ENCODE data around the gene ANO10. TPM values are rescaled to one million over a fixed set of nuclear protein-coding genes. Genes with fewer than 3 reads are reported as not detected.
A peak's percentile ranks its signal among the peaks of the same experiment; 100 is the strongest.

Gene ANO10
- total RNA-seq, 1 experiment from 2014 or later: 32.6 TPM

DNA sequence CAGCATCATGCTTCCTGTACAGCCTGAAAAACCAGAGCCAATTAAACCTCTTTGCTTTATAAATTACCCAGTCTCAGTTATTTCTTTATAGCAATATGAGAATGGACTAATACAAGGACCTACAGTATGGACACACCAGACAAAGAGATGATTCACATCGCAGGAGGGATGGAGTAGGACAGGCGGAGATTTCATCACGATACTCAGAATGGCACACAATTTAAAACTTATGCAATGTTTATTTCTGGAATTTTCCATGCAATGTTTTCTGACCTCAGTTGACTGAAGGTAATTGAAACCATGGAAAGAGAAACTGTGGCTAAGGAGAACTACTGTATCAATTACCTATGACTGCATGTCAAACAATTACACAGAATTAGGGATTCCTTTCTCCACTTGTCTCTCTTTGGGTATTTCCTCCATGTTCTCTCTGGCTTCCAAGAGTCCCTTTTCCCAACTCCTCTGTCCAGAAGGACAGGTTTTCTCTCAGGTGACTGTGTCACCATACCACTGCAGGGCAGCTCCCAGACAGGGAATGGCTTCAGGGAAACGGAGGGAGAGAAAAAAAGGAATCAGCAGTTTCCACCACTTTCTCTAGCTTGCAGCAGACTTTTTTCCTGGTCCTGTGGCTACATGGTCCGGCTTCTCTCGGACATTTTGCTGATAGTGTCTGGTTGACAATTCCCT lies 3.0 kb upstream of the ANO10 start:
- intact Hi-C loops (cut with micrococcal nuclease; ENCODE audit: unreplicated experiment): no loop called here

GRCh38 chr3:43620831-43621655 lies 768 bp downstream of the ANO10 start:
- Histone ChIP-seq H3K27me3 (ENCODE audit: insufficient read depth, low read depth) (no peaks in the 10 kb centered on the region), H3K9me2 (ENCODE audit: insufficient read depth) (no peaks in the 10 kb centered on the region; the same call in 1 of the 2 replicates), H2AFZ (peak overlapping the region; percentile 96), H3K36me3 (ENCODE audit: low read depth) (no peaks in the 10 kb centered on the region; the same call in 1 of the 2 replicates), H3K4me1 (replicated peaks; ENCODE audit: insufficient read depth) (peaks cover 10% of the 10 kb centered on the region), H3F3A (ENCODE audit: insufficient read depth, low read depth) (peaks cover 9% of the 10 kb centered on the region; the same call in 1 of the 2 replicates), H4K20me1 (ENCODE audit: insufficient read depth) (no peaks in the 10 kb centered on the region), H3K79me2 (ENCODE audit: low read depth) (peaks cover 8% of the 10 kb centered on the region; the same call in 1 of the 2 replicates), H3K27ac (no peak overlapping the region), H3K4me3 (peak overlapping the region; percentile 87), H3K9me3 (ENCODE audit: insufficient read depth, low read depth) (no peaks in the 10 kb centered on the region), H3K4me2 (peak overlapping the region; percentile 90)
- intact Hi-C loops (cut with micrococcal nuclease; ENCODE audit: unreplicated experiment): no loop called here
- no TSS peak for BruUV-seq (replicated peaks)
- ChIA-PET CTCF (interaction anchor here (1.0 kb wide), 1 partner anchor 69 kb away, joined by 10 read pairs; no protein-coding TSS in a partner anchor), POLR2A (ENCODE audit: unreplicated experiment) (interaction anchor here (0.6 to 0.7 kb wide), 5 partner anchors 48 to 1140 kb away, joined by 3 to 10 read pairs (median 7); partner anchors contain the start of gene KIAA1143)
- TF ChIP-seq CTCF (conservative IDR thresholded peaks at IDR 0.05): no peak
- TF ChIP-seq EZH2 (IDR thresholded peaks at IDR 0.05; ENCODE audit: low read depth): no peak
- peak in 1 of 2 experiments; percentile 17 for DNase-seq

More for the DNA sequence above, 3.0 kb upstream of the ANO10 start:
- Histone ChIP-seq H3K36me3 (ENCODE audit: low read depth) (no peaks in the 10 kb centered on the region), H4K20me1 (ENCODE audit: insufficient read depth) (no peaks in the 10 kb centered on the region), H3K4me3 (no peak overlapping the region), H3K9me2 (ENCODE audit: insufficient read depth) (no peaks in the 10 kb centered on the region; the same call in 1 of the 2 replicates), H3K4me2 (no peak overlapping the region; the same call in 1 of the 2 replicates), H3K9me3 (ENCODE audit: insufficient read depth, low read depth) (no peaks in the 10 kb centered on the region), H2AFZ (no peak overlapping the region), H3F3A (ENCODE audit: insufficient read depth, low read depth) (peaks cover 9% of the 10 kb centered on the region; the same call in 1 of the 2 replicates), H3K27me3 (ENCODE audit: insufficient read depth, low read depth) (no peaks in the 10 kb centered on the region), H3K79me2 (ENCODE audit: low read depth) (peaks cover 8% of the 10 kb centered on the region; the same call in 1 of the 2 replicates), H3K27ac (no peak overlapping the region), H3K4me1 (replicated peaks; ENCODE audit: insufficient read depth) (peaks cover 10% of the 10 kb centered on the region)
- DNase-seq: peak in 1 of 2 experiments; percentile 9
- ChIA-PET POLR2A (ENCODE audit: unreplicated experiment) (no interaction called here), CTCF (no interaction called here)
- TF ChIP-seq CTCF (conservative IDR thresholded peaks at IDR 0.05) (no peak), EZH2 (IDR thresholded peaks at IDR 0.05; ENCODE audit: low read depth) (no peak)
- BruUV-seq (replicated peaks): no TSS peak

DNA sequence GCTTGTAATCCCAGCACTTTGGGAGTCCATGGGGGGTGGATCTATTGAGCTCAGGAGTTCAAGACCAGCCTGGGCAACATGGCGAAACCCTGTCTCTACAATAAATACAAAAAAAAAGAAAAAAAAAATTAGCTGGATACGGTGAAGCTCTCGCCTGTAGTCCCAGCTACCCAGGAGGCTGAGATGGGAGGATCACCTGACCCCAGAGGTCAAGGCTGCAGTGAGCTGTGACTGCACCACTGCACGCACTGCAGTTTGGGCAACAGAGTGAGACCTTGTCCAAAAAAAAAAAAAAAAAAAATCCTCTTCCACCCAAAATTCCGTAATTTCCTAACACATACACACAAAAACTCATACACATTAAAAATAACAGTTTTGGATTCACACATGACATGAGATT lies 2.2 kb downstream of the ANO10 start:
- Histone ChIP-seq H3K9me3 (ENCODE audit: insufficient read depth, low read depth) (no peaks in the 10 kb centered on the region), H3K4me1 (replicated peaks; ENCODE audit: insufficient read depth) (peaks cover 10% of the 10 kb centered on the region), H2AFZ (no peak overlapping the region), H3K36me3 (ENCODE audit: low read depth) (no peaks in the 10 kb centered on the region; the same call in 1 of the 2 replicates), H3K27me3 (ENCODE audit: insufficient read depth, low read depth) (no peaks in the 10 kb centered on the region), H3K27ac (no peak overlapping the region), H3F3A (ENCODE audit: insufficient read depth, low read depth) (peaks cover 9% of the 10 kb centered on the region; the same call in 1 of the 2 replicates), H3K4me2 (no peak overlapping the region), H3K9me2 (ENCODE audit: insufficient read depth) (no peaks in the 10 kb centered on the region; the same call in 1 of the 2 replicates), H4K20me1 (ENCODE audit: insufficient read depth) (no peaks in the 10 kb centered on the region), H3K4me3 (no peak overlapping the region), H3K79me2 (ENCODE audit: low read depth) (peaks cover 8% of the 10 kb centered on the region; the same call in 1 of the 2 replicates)
- POLR2A ChIA-PET (ENCODE audit: unreplicated experiment): interaction anchor here (0.7 kb wide), 1 partner anchor 38 kb away, joined by 25 read pairs; no protein-coding TSS in a partner anchor
- TSS peak; percentile 22 for BruUV-seq (replicated peaks)
- DNase-seq: no peak
- intact Hi-C loops (cut with micrococcal nuclease; ENCODE audit: unreplicated experiment): no loop called here
- CTCF ChIA-PET: interaction anchor here (0.7 kb wide), 1 partner anchor 741 kb away, joined by 10 read pairs; no protein-coding TSS in a partner anchor
- no peak for TF ChIP-seq CTCF (conservative IDR thresholded peaks at IDR 0.05)
- TF ChIP-seq EZH2 (IDR thresholded peaks at IDR 0.05; ENCODE audit: low read depth): no peak

Data from PC-9 (cell line).